ENCODE data around the gene LOXL3. TPM values are rescaled to one million over a fixed set of nuclear protein-coding genes. Genes with fewer than 3 reads are reported as not detected.

LOXL3 gene
- polyA plus RNA-seq, 1 donor from 2014 or later: 20.1 TPM

- Histone ChIP-seq H3K79me2 (replicated peaks; ENCODE audit: insufficient read depth, low read length) (no peaks in the 10 kb centered on the region), H3K4me2 (ENCODE audit: low read length) (no peak overlapping the region), H3K9me3 (ENCODE audit: low read length) (no peaks in the 10 kb centered on the region), H3F3A (ENCODE audit: insufficient read depth, low read length, poor library complexity, severe bottlenecking) (no peaks in the 10 kb centered on the region), H3K36me3 (ENCODE audit: insufficient read depth, low read length) (no peaks in the 10 kb centered on the region), H3K4me3 (ENCODE audit: low read length) (no peak overlapping the region), H3K9ac (ENCODE audit: low read length) (no peak overlapping the region), H2AFZ (ENCODE audit: low read depth, low read length) (no peak overlapping the region), H3K27ac (ENCODE audit: low read length) (no peak overlapping the region), H3K9me2 (ENCODE audit: insufficient read depth, low read length) (no peaks in the 10 kb centered on the region), H3K27me3 (ENCODE audit: insufficient read depth, low read depth, low read length) (peaks cover 25% of the 10 kb centered on the region), H4K20me1 (ENCODE audit: insufficient read depth) (no peaks in the 10 kb centered on the region)
- TF ChIP-seq TAF1 (IDR thresholded peaks at IDR 0.05; ENCODE audit: low read depth) (no peak), POLR2AphosphoS5 (IDR thresholded peaks at IDR 0.05) (no peak), EP300 (conservative IDR thresholded peaks at IDR 0.05; ENCODE audit: poor library complexity, severe bottlenecking) (no peak), REST (IDR thresholded peaks at IDR 0.05; ENCODE audit: borderline replicate concordance) (no peak), RAD21 (conservative IDR thresholded peaks at IDR 0.05) (no peak), MXI1 (conservative IDR thresholded peaks at IDR 0.05; ENCODE audit: poor library complexity, severe bottlenecking) (no peak), EZH2 (IDR thresholded peaks at IDR 0.05; ENCODE audit: borderline replicate concordance, insufficient read depth, low read length, poor library complexity, severe bottlenecking) (no peak), CTCF (IDR thresholded peaks at IDR 0.05; ENCODE audit: poor library complexity, severe bottlenecking) (no peak), SMC3 (conservative IDR thresholded peaks at IDR 0.05; ENCODE audit: poor library complexity) (no peak)
Observed at GRCh38 chr2:74556159-74556558, 2.4 kb upstream of the LOXL3 start.

- Histone ChIP-seq H3K9me3 (ENCODE audit: low read length) (no peaks in the 10 kb centered on the region), H3K27ac (ENCODE audit: low read length) (no peak overlapping the region), H3K9ac (ENCODE audit: low read length) (no peak overlapping the region), H3K9me2 (ENCODE audit: insufficient read depth, low read length) (no peaks in the 10 kb centered on the region), H3F3A (ENCODE audit: insufficient read depth, low read length, poor library complexity, severe bottlenecking) (no peaks in the 10 kb centered on the region), H3K36me3 (ENCODE audit: insufficient read depth, low read length) (no peaks in the 10 kb centered on the region), H3K27me3 (ENCODE audit: insufficient read depth, low read depth, low read length) (peaks cover 24% of the 10 kb centered on the region), H2AFZ (ENCODE audit: low read depth, low read length) (no peak overlapping the region), H3K4me3 (ENCODE audit: low read length) (peak overlapping the region; percentile 81), H3K79me2 (replicated peaks; ENCODE audit: insufficient read depth, low read length) (no peaks in the 10 kb centered on the region), H3K4me2 (ENCODE audit: low read length) (no peak overlapping the region), H4K20me1 (ENCODE audit: insufficient read depth) (no peaks in the 10 kb centered on the region)
- TF ChIP-seq MXI1 (conservative IDR thresholded peaks at IDR 0.05; ENCODE audit: poor library complexity, severe bottlenecking): no peak
- no peak for TF ChIP-seq SMC3 (conservative IDR thresholded peaks at IDR 0.05; ENCODE audit: poor library complexity)
- no peak for TF ChIP-seq RAD21 (conservative IDR thresholded peaks at IDR 0.05)
- no peak for TF ChIP-seq CTCF (IDR thresholded peaks at IDR 0.05; ENCODE audit: poor library complexity, severe bottlenecking)
- TF ChIP-seq EP300 (conservative IDR thresholded peaks at IDR 0.05; ENCODE audit: poor library complexity, severe bottlenecking): no peak
- no peak for TF ChIP-seq POLR2AphosphoS5 (IDR thresholded peaks at IDR 0.05)
- TF ChIP-seq REST (IDR thresholded peaks at IDR 0.05; ENCODE audit: borderline replicate concordance): no peak
- no peak for TF ChIP-seq TAF1 (IDR thresholded peaks at IDR 0.05; ENCODE audit: low read depth)
- TF ChIP-seq EZH2 (IDR thresholded peaks at IDR 0.05; ENCODE audit: borderline replicate concordance, insufficient read depth, low read length, poor library complexity, severe bottlenecking): no peak
Observed at GRCh38 chr2:74555610-74556103, 1.9 kb upstream of the LOXL3 start.
